Kidney tubule cell (primary cell): ENCODE data around the gene CDYL2.
A peak's percentile ranks its signal among the peaks of the same experiment; 100 is the strongest.
"Not testable (repeated sequence)": the region's sequence is repeated elsewhere in the genome, so short reads cannot be mapped to it uniquely, and the experiment has no call there.

ENCODE experiments used
- DNase-seq: peaks from one replicate; pipeline ENCODE4 v3.0.0-alpha.2; 2018; ENCODE audit warnings: low spot score

CDYL2 gene

GRCh38 chr16:80743772-80744171, 60.6 kb downstream of the CDYL2 start:
- DNase-seq, result peak; percentile 52

GRCh38 chr16:80743273-80743672, 61.1 kb downstream of the CDYL2 start:
- DNase-seq, result peak; percentile 34

GRCh38 chr16:80742331-80742730, 62.1 kb downstream of the CDYL2 start:
- DNase-seq, result no peak

- peak; percentile 27 for DNase-seq
Measured at GRCh38 chr16:80741724-80742123, 62.7 kb downstream of the CDYL2 start.

GRCh38 chr16:80739523-80739922, 64.9 kb downstream of the CDYL2 start:
- DNase-seq, result no peak

GRCh38 chr16:80738521-80738920, 65.9 kb downstream of the CDYL2 start:
- no peak for DNase-seq

- DNase-seq, result no peak
Measured at GRCh38 chr16:80735846-80736245, 68.6 kb downstream of the CDYL2 start.

- DNase-seq, result no peak
Measured at GRCh38 chr16:80733407-80733806, 71.0 kb downstream of the CDYL2 start.

- no peak for DNase-seq
Measured at GRCh38 chr16:80731915-80732314, 72.5 kb downstream of the CDYL2 start.

- not testable (repeated sequence) for DNase-seq
Measured at GRCh38 chr16:80727066-80727763, 77.2 kb downstream of the CDYL2 start.

GRCh38 chr16:80725566-80726162, 78.7 kb downstream of the CDYL2 start:
- peak; percentile 78 for DNase-seq

- no peak for DNase-seq
Measured at GRCh38 chr16:80723981-80724380, 80.4 kb downstream of the CDYL2 start.

- DNase-seq, result no peak
Measured at GRCh38 chr16:80723091-80723490, 81.3 kb downstream of the CDYL2 start.

- DNase-seq, result peak; percentile 40
Measured at GRCh38 chr16:80720804-80721371, 83.5 kb downstream of the CDYL2 start.

- DNase-seq, result no peak
Measured at GRCh38 chr16:80719573-80719972, 84.8 kb downstream of the CDYL2 start.

- DNase-seq, result peak; percentile 92
Measured at GRCh38 chr16:80718480-80719220, 85.7 kb downstream of the CDYL2 start.

GRCh38 chr16:80717611-80718010, 86.8 kb downstream of the CDYL2 start:
- peak; percentile 59 for DNase-seq

- no peak for DNase-seq
Measured at GRCh38 chr16:80716564-80717139, 87.7 kb downstream of the CDYL2 start.

- no peak for DNase-seq
Measured at GRCh38 chr16:80711406-80711805, 93.0 kb downstream of the CDYL2 start.

- DNase-seq, result no peak
Measured at GRCh38 chr16:80710918-80711317, 93.5 kb downstream of the CDYL2 start.

- DNase-seq, result no peak
Measured at GRCh38 chr16:80708823-80709222, 95.6 kb downstream of the CDYL2 start.

GRCh38 chr16:80707686-80708085, 96.7 kb downstream of the CDYL2 start:
- DNase-seq, result no peak
